ENCODE measurements around the gene MMP20.

DNA sequence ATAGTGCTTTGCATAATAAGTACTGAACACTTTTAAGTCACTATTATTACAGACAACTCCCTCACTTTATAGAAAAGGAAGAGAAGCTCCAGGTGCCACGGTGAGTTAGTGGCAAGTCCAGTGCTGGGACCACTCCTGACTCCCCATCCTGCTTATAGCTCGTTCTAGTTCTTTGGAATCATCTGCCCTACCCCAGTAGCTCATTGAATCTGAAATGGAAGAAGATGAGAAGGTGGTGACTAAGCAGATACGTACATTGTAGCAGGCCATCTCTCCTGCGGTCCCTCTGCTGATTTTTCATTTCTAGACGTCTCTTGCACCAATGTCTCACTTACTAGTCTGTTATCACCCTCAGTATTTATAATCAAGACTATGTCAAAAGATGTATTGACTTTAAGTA is 21.6 kb downstream of the MMP20 start:
- TF ChIP-seq EZH2phosphoT487 (IDR thresholded peaks at IDR 0.05; ENCODE audit: insufficient read depth, low read depth) = no peak
- no peak for TF ChIP-seq EZH2 (IDR thresholded peaks at IDR 0.05; ENCODE audit: insufficient read depth, poor library complexity, severe bottlenecking)
